C4-2B (cell line): Measurements from ENCODE around the gene PARVB.

Experiments used
- H3K27ac ChIP-seq: fragments of 450-650 bp; 2 replicates; pipeline ENCODE4 v1.5.1; 2017
- ZFX ChIP-seq: fragments of 450-650 bp; IDR thresholded peaks from 2 replicates; pipeline ENCODE4 v1.6.1; 2017
- TF ChIP-seq, protein P1 (sequence below): fragments of 450-650 bp; conservative IDR thresholded peaks from 2 replicates; pipeline ENCODE4 v1.5.1; 2017; ENCODE audit warnings: mild to moderate bottlenecking

PARVB gene

DNA sequence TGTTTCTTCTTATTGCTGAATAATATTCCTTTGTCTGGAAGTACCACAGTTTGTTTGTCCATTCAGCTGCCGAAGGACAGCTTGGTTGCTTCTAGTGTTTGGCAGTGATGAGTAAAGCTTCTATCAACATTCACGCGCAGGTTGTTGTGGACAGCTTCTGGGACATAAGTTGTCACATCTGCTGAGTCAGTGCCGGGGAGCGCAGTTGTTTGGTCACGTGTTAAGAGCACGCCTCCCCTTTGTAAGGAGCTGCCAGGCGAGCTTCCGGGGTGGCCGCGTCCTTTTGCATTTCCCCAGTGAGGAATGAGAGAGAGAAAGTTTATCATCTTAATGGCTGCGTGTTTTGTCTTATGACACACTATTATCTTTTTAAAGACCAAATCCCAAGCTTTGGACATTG lies 38.6 kb upstream of the PARVB start:
- TF ChIP-seq, protein P1, sequence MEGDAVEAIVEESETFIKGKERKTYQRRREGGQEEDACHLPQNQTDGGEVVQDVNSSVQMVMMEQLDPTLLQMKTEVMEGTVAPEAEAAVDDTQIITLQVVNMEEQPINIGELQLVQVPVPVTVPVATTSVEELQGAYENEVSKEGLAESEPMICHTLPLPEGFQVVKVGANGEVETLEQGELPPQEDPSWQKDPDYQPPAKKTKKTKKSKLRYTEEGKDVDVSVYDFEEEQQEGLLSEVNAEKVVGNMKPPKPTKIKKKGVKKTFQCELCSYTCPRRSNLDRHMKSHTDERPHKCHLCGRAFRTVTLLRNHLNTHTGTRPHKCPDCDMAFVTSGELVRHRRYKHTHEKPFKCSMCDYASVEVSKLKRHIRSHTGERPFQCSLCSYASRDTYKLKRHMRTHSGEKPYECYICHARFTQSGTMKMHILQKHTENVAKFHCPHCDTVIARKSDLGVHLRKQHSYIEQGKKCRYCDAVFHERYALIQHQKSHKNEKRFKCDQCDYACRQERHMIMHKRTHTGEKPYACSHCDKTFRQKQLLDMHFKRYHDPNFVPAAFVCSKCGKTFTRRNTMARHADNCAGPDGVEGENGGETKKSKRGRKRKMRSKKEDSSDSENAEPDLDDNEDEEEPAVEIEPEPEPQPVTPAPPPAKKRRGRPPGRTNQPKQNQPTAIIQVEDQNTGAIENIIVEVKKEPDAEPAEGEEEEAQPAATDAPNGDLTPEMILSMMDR, result no peak
- no peak for TF ChIP-seq ZFX
- H3K27ac ChIP-seq, result no peak overlapping the region

DNA sequence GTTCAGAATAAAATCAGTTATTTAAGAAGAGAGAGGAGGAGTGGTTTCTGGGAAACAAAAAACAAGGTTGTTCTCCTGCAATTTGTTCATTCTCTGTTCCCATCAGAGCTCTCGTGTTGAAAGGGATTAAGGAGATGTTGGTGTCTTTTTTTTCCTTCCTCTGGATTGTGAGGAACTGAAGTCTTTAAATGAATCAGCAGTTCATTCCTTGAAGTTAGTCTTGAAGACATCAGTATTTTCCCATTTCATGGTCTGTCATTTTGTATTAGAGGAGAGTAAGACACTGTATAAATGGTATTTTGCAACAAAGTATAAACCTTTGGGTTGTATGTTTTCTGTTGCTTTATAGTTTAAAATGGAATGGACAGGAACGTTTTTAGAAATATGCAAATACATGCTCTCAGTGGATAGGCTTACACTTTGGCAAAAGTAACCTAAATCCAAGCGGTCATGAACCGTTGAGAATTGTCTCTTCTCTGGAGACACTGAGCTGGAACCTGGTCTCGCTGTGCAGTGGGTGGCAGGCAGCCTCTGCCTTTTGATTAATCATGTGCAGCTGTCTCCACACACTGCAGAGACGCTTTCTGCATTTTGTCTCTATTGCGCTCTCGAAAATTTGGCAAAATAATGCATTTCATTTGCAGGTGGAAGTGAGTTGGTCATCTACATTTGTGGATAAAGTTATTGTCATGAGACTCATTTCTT lies 35.8 kb upstream of the PARVB start:
- no peak overlapping the region for H3K27ac ChIP-seq
- TF ChIP-seq ZFX, result no peak
- TF ChIP-seq, protein P1, result no peak

DNA sequence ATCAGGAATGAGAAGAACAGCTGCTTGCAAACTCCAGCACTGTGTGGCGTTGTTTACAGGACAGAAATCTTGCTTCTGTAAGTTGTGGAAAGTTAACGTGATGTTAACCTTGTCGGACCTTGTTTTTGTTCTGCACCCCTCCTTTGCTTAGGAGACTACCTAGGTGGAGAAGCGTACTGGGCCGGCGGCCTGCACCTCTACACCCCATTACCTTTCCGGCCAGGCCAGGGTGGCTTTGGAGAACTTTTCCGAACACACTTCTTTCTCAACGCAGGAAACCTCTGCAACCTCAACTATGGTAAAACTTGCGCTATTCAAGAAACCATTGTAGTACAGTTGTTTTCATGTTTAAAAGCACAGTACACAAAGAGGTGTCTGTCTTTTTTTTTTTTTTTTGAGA lies 35.1 kb upstream of the PARVB start:
- TF ChIP-seq ZFX, result no peak
- TF ChIP-seq, protein P1, result no peak
- H3K27ac ChIP-seq, result no peak overlapping the region

DNA sequence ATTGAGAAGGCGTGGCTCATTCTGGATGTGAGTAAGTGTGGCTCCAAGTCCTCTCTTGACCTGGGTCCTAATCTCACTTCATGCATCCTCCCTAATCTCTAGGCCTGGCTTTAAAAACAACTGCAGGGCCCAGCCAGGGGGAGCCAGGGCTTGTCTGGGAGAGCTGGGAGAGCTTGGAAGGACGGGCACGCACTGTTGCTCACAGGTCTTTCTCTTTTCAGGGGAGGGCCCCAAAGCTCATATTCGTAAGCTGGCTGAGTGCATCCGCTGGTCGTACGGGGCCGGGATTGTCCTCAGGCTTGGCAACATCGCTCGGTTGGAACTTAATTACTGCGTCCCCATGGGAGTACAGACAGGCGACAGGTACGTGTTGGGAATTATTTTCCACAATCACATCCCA lies 34.1 kb upstream of the PARVB start:
- TF ChIP-seq ZFX, result no peak
- TF ChIP-seq, protein P1, result no peak
- H3K27ac ChIP-seq, result no peak overlapping the region

DNA sequence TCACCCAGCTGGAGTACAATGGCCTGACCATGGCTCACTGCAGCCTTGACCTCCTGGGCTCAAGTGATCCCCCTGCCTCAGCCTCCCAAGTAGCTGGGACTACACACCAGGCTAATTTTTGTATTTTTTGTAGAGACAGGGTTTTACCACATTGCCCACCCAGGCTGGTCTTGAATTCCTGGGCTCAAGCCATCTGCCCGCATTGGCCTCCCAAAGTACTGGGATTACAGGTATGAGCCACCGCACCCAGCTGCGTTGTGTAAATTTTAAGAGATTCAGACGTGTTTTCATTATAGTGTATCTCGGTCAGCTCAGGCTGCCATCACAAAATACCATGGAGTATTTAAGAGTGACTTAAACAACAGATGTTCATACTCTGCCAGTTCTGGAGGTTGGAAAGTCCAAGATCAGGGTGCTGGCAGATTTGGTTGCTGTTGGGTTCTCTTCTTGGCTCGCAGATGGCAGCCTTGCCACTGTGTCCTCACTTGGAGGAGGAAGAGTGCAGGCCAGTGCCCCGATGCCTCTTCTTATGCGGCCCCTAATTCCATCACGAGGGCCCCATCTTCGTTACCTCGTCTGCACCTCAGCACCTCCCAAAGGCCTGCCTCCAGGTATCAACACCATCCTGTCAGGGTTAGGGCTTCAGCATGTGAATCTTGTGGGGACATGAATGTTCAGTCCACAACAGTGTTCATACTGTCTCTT lies 32.6 kb upstream of the PARVB start:
- TF ChIP-seq, protein P1, result no peak
- no peak for TF ChIP-seq ZFX
- H3K27ac ChIP-seq, result no peak overlapping the region

DNA sequence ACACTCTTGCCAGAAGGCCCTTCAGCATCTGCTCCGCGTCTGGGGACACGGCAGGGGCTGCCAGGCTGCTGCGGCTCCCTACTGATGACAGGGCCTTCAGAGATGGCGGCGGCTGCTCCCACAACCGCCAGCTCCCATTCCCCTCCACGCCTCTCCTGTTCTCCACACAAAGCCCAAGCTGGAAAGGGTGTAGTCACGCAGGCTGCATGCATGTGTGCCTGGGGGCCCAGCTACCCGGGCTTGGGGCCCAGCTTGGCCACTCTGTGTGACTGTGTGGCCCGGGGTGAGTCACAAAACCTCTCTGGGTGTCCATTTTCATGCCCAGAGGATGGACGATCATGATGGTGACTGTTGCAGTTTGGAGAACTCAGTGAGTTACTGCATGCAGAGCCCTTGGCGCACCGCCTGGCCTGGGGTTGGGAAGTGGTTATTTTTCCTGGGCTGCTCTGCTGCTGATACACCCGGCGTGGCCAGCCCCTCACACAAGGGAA lies 31.7 kb upstream of the PARVB start:
- no peak for TF ChIP-seq ZFX
- TF ChIP-seq, protein P1, result no peak
- H3K27ac ChIP-seq, result peak overlapping the region; percentile 32; the same call in 1 of the 2 replicates

DNA sequence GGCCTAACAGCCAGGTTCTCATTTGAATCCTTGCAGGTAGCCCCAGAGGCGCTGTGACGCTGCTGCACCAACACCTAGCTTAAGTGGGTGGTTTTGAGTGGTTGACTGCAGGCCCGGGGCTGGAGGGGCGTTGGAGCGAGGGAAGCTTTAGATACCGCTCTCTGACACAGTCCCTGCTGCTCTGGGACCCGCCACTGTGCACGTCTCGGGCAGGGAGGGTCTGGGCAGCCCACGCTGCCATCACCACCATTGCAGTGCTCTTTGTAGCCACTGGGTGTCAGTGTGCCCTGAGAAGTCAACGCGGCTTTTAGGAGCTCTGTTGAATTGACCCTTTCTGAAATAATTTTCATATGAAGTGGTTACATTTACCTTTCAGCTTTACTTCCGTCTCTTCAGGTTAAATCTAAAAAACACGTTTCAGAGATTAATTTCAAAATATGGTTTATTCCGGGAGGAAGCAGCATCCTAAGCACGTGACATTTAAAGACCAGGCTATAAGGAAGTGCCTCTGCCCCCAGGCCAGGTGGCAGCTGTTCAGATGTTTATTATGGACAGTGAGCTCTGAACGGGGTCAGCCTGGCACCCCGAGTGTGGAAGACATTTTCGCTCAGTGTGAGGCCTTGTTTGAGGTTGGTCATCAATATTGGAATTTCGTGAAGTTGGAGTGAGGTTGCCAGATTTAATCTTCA lies 30.9 kb upstream of the PARVB start:
- H3K27ac ChIP-seq, result peak overlapping the region; percentile 32; the same call in 1 of the 2 replicates
- TF ChIP-seq, protein P1, result peak; percentile 97
- no peak for TF ChIP-seq ZFX
